Smooth muscle cell (in vitro differentiated cells): ENCODE results near the gene NAA40. TPM values are rescaled to one million over a fixed set of nuclear protein-coding genes. Genes with fewer than 3 reads are reported as not detected.

Source experiments
- DNase-seq: peaks from one replicate; lab custom pipeline; 2025; ENCODE audit not compliant: unreplicated experiment; lab: John Stamatoyannopoulos, UW
- H2AFZ ChIP-seq: fragments of 200-600 bp; sonication (generic); 2 replicates; pipeline ENCODE4 v1.6.0; 2016; ENCODE audit warnings: antibody characterized with exemption, low read depth, mild to moderate bottlenecking
- H3F3A ChIP-seq: fragments of 200-600 bp; sonication (generic); 2 replicates; pipeline ENCODE4 v1.6.0; 2017; ENCODE audit warnings: antibody characterized with exemption, low read depth
- H3K27ac ChIP-seq: fragments of 200-600 bp; sonication (generic); 2 replicates; pipeline ENCODE4 v1.5.1; 2016; ENCODE audit warnings: low read depth, mild to moderate bottlenecking
- H3K27me3 ChIP-seq: fragments of 200-600 bp; sonication (generic); 2 replicates; pipeline ENCODE4 v1.6.1; 2016; ENCODE audit warnings: low read depth, mild to moderate bottlenecking
- H3K36me3 ChIP-seq: fragments of 200-600 bp; sonication (generic); 2 replicates; pipeline ENCODE4 v1.5.1; 2016; ENCODE audit warnings: low read depth
- H3K4me1 ChIP-seq: fragments of 200-600 bp; sonication (generic); 2 replicates; pipeline ENCODE4 v1.5.1; 2016; ENCODE audit warnings: low read depth
- H3K4me2 ChIP-seq: fragments of 200-600 bp; sonication (generic); 2 replicates; pipeline ENCODE4 v1.6.0; 2016; ENCODE audit warnings: mild to moderate bottlenecking
- H3K4me3 ChIP-seq: fragments of 200-600 bp; sonication (generic); 2 replicates; pipeline ENCODE4 v1.5.1; 2016; ENCODE audit warnings: mild to moderate bottlenecking
- H3K79me2 ChIP-seq: fragments of 200-600 bp; sonication (generic); 2 replicates; pipeline ENCODE4 v1.6.0; 2016; ENCODE audit warnings: low read depth, mild to moderate bottlenecking
- H3K9ac ChIP-seq: fragments of 200-600 bp; sonication (generic); 2 replicates; pipeline ENCODE4 v1.6.0; 2016; ENCODE audit warnings: low read depth
- H3K9me3 ChIP-seq: fragments of 200-600 bp; sonication (generic); replicated peaks from 2 replicates; pipeline ENCODE4 v1.5.1; 2016; ENCODE audit warnings: low read depth
- H4K20me1 ChIP-seq: fragments of 200-600 bp; sonication (generic); 2 replicates; pipeline ENCODE4 v1.6.0; 2016; ENCODE audit warnings: low read depth
- CTCF ChIP-seq: fragments of 200-600 bp; sonication (generic); IDR thresholded peaks from 2 replicates; pipeline ENCODE4 v1.5.1; 2017; ENCODE audit warnings: borderline replicate concordance, mild to moderate bottlenecking, antibody characterized with exemption; ENCODE audit not compliant: insufficient read depth, poor library complexity, severe bottlenecking
- WGBS: methylation state at CpG from one replicate; pipeline ENCODE4 v1.1.7; 2016; ENCODE audit warnings: low lambda C conversion rate; 5-methylcytosine and 5-hydroxymethylcytosine counted together
- polyA plus RNA-seq: library from polyadenylated mRNA; unstranded; fragments of >200 nt; fragmentation: Nextera tagmentation; extraction: Ambion mirVana; gene quantifications from 2 replicates; pipeline ENCODE4 v1.2.1, GENCODE V29; 2016
- total RNA-seq: library from RNA; depleted of rRNA; stranded (reverse); fragments of >200 nt; gene quantifications from 2 replicates; pipeline ENCODE4 v1.2.3, GENCODE V29; 2014

NAA40 gene
- total and polyA plus RNA-seq, 2 experiments from 2014 or later, result 7.6 to 11.3 TPM

GRCh38 chr11:63920126-63920938, 18.5 kb upstream of the NAA40 start:
- TF ChIP-seq CTCF, result no peak
- no peak for DNase-seq
- H3K4me2 ChIP-seq, result peak overlapping the region; percentile 99
- peak overlapping the region; percentile 16 for H2AFZ ChIP-seq
- no peaks in the 10 kb centered on the region for H3K9me3 ChIP-seq
- H3K27me3 ChIP-seq, result no peaks in the 10 kb centered on the region
- peak overlapping the region; percentile 29 for H3K27ac ChIP-seq
- no peak overlapping the region for H3K9ac ChIP-seq
- H3K4me3 ChIP-seq, result peak overlapping the region; percentile 27
- peaks cover 6% of the 10 kb centered on the region for H4K20me1 ChIP-seq
- H3K79me2 ChIP-seq, result no peaks in the 10 kb centered on the region
- H3K4me1 ChIP-seq, result peaks cover 37% of the 10 kb centered on the region
- no peaks in the 10 kb centered on the region for H3K36me3 ChIP-seq
- 27% methylated on average over 20 of the region's 22 CpGs for WGBS
- no peaks in the 10 kb centered on the region for H3F3A ChIP-seq

DNA sequence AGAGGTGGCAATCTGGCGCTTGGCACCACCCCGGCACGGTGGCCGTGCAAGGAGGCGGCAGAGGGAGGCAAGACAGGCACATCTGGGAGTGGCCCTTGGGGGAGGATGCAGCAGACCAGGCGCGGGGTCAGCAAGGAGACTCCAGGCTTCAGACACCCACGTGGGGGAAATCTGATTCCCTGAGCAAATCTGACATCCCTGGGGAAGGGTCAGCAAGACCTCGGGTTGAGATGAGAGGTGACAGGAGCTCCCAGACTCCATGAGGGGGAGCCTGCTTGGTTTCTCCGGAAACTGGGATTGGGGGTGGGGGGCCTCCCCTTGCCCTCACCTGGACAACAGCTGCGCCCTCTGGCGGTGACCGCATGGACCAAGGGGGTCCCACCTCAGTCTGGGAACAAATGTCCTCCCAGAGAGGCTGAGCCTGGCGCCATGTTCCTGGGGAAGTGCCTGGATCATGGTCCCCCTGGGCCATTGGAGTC, 17.8 kb upstream of the NAA40 start:
- H3K9ac ChIP-seq, result no peak overlapping the region
- 32% methylated on average over 13 of the region's 14 CpGs for WGBS
- no peaks in the 10 kb centered on the region for H3K9me3 ChIP-seq
- TF ChIP-seq CTCF, result peak; percentile 57
- H2AFZ ChIP-seq, result no peak overlapping the region
- peaks cover under 1% of the 10 kb centered on the region for H4K20me1 ChIP-seq
- H3F3A ChIP-seq, result no peaks in the 10 kb centered on the region
- peaks cover 36% of the 10 kb centered on the region for H3K4me1 ChIP-seq
- no peaks in the 10 kb centered on the region for H3K36me3 ChIP-seq
- H3K79me2 ChIP-seq, result no peaks in the 10 kb centered on the region
- no peaks in the 10 kb centered on the region for H3K27me3 ChIP-seq
- no peak overlapping the region for H3K4me3 ChIP-seq
- no peak overlapping the region for H3K27ac ChIP-seq
- peak overlapping the region; percentile 99 for H3K4me2 ChIP-seq
- DNase-seq, result no peak

- Histone ChIP-seq H3F3A (no peaks in the 10 kb centered on the region), H2AFZ (no peak overlapping the region), H3K9ac (no peak overlapping the region), H3K27ac (no peak overlapping the region), H4K20me1 (no peaks in the 10 kb centered on the region), H3K9me3 (no peaks in the 10 kb centered on the region), H3K36me3 (no peaks in the 10 kb centered on the region), H3K4me1 (peaks cover 33% of the 10 kb centered on the region), H3K27me3 (no peaks in the 10 kb centered on the region), H3K79me2 (no peaks in the 10 kb centered on the region), H3K4me3 (no peak overlapping the region), H3K4me2 (no peak overlapping the region)
- WGBS, result 95% methylated on average over 2 of the region's 2 CpGs
- DNase-seq, result no peak
- TF ChIP-seq CTCF, result no peak
Measured at GRCh38 chr11:63922673-63923192, 16.1 kb upstream of the NAA40 start.
